Activated naive CD4-positive, alpha-beta T cell treated with anti-CD3 and anti-CD28 coated beads, Interleukin-2, amount 10 ng/mL, durations not matched to agents 7 days and 5 days (primary cell): Measurements from ENCODE around the gene C5orf63.
A peak's percentile ranks its signal among the peaks of the same experiment; 100 is the strongest.
"Not testable (repeated sequence)": the region's sequence is repeated elsewhere in the genome, so short reads cannot be mapped to it uniquely, and the experiment has no call there.

Source experiments
- CTCF ChIA-PET: fragments of 350-600 bp; sonication (Branson Sonifier 250); formaldehyde crosslinking; loops from one replicate; lab custom pipeline; 2021; ENCODE audit warnings: antibody characterized with exemption; lab: Charles Lee
- DNase-seq: peaks from one replicate; pipeline ENCODE4 v3.0.0-alpha.2; 2020
- H3K27ac Mint-ChIP-seq: one replicate; pipeline ENCODE4 v1.8.0; 2021; ENCODE audit warnings: mild to moderate bottlenecking, moderate library complexity, mixed read lengths
- H3K27me3 Mint-ChIP-seq: one replicate; pipeline ENCODE4 v1.8.0; 2021; ENCODE audit warnings: mild to moderate bottlenecking, mixed read lengths
- H3K36me3 Mint-ChIP-seq: one replicate; pipeline ENCODE4 v1.8.0; 2021; ENCODE audit warnings: mixed read lengths
- H3K4me1 Mint-ChIP-seq: one replicate; pipeline ENCODE4 v1.8.0; 2021; ENCODE audit warnings: mixed read lengths
- H3K4me3 Mint-ChIP-seq: one replicate; pipeline ENCODE4 v1.8.0; 2021; ENCODE audit warnings: mild to moderate bottlenecking, moderate library complexity, mixed read lengths
- H3K9me3 Mint-ChIP-seq: one replicate; pipeline ENCODE4 v1.8.0; 2021; ENCODE audit warnings: mixed read lengths

Gene C5orf63

GRCh38 chr5:127072861-127073846 lies at the start of gene C5orf63:
C5orf63 (minus strand) TSS chr5:127073502; CDS start chr5:127058995, 14,507 bp downstream.
- peak; percentile 81 for DNase-seq
- peak within 1 kb of the TSS; percentile 74 for H3K4me3 Mint-ChIP-seq
- H3K4me1 Mint-ChIP-seq, result peaks cover 16% of the 10 kb centered on the region
- CTCF ChIA-PET, result no interaction called here
- H3K36me3 Mint-ChIP-seq, result peaks cover 6% of the 10 kb centered on the region
- H3K27me3 Mint-ChIP-seq, result peaks cover 4% of the 10 kb centered on the region
- peak within 1 kb of the TSS; percentile 35 for H3K27ac Mint-ChIP-seq
- H3K9me3 Mint-ChIP-seq, result no peaks in the 10 kb centered on the region

DNA sequence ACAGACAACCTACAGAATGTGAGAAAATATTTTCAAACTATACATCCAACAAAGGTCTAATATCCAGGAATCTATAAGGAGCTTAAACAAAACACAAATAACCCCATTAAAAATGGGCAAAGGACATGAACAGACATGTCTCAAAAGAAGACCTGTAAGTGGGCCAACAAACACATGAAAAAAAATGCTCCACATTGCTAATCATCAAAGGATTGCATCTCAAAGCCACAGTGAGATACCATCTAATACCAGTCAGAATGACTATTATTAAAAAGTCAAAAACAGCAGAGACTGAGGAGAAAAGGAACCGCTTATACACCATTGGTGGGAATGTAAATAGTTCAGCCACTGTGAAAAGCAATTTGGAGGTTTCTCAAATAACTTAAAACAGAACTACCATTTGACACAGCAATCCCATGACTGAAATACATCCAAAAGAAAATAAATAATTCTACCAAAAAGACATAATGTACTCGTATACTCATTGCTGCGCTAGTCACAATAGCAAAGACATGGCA lies 39.1 kb upstream of the C5orf63 start:
- Mint-ChIP-seq H3K27me3 (peaks cover 4% of the 10 kb centered on the region), H3K4me3 (no peak overlapping the region), H3K4me1 (no peaks in the 10 kb centered on the region), H3K9me3 (peaks cover 9% of the 10 kb centered on the region), H3K27ac (no peak overlapping the region), H3K36me3 (peaks cover 2% of the 10 kb centered on the region)
- CTCF ChIA-PET, result no interaction called here
- no peak for DNase-seq

DNA sequence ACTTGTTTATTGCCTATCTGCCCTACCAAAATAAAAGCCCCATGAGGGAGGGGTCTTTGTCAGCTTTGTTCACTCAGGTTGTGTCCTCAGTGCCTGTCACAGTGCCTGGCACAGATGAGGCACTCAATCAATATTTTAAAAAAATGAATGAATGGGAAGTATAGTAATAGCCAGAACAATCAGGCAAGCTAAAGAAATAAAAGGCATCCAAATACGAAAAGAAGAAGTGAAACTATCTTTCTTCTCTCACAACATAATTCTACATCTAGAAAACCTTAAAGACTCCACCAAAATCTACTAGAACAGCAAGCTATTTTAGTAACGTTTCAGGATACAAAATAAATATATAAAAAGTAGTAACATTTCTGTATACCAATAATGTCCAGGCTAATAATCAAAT lies 37.8 kb upstream of the C5orf63 start:
- CTCF ChIA-PET, result no interaction called here
- H3K36me3 Mint-ChIP-seq, result peaks cover 2% of the 10 kb centered on the region

DNA sequence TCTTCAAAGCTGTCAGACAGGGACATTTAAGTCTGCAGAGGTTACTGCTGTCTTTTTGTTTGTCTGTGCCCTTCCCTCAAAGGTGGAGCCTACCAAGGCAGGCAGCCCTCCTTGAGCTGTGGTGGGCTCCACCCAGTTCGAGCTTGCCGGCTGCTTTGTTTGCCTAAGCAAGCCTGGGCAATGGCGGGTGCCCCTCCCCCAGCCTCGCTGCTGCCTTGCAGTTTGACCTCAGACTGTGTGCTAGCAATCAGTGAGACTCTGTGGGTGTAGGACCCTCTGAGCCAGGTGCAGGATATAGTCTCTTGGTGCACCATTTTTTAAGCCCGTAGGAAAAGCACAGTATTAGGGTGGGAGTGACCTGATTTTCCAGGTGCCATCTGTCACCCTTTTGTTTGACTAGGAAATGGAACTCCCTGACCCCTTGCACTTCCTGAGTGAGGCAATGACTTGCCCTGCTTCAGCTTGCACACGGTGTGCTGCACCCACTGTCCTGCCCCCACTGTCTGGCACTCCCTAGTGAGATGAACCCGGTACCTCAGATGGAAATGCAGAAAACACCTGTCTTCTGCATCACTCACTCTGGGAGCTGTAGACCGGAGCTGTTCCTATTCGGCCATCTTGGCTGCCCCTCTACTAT lies 35.4 kb upstream of the C5orf63 start:
- H3K27me3 Mint-ChIP-seq, H3K4me1 Mint-ChIP-seq, H3K27ac Mint-ChIP-seq, H3K4me3 Mint-ChIP-seq, H3K36me3 Mint-ChIP-seq, CTCF ChIA-PET, DNase-seq: not testable (repeated sequence)
- H3K9me3 Mint-ChIP-seq, result peaks cover 11% of the 10 kb centered on the region

More for the DNA sequence above, 37.8 kb upstream of the C5orf63 start:
- Mint-ChIP-seq H3K4me3 (no peak overlapping the region), H3K4me1 (no peaks in the 10 kb centered on the region), H3K27ac (no peak overlapping the region), H3K27me3 (peaks cover 4% of the 10 kb centered on the region), H3K9me3 (peaks cover 9% of the 10 kb centered on the region)
- no peak for DNase-seq

DNA sequence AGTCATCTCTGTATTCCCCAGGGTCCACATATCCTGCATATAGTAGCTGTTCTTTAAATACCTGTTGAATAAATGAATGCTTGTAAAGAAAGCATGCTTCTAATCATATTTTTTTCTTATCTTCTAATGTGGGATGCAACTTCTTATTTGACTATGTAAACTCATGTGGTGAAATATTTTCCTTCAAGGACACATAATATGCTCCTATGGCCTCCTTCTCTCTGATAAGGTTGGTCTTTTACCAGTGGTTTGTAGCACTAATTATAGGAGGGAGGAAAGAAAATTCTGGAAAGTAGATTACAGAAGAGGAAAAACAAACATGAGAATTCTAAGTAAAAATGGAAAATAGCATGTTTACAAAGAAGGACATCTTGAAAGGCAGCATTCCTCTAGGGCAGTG lies 28.6 kb upstream of the C5orf63 start:
- H3K36me3 Mint-ChIP-seq, result no peaks in the 10 kb centered on the region

DNA sequence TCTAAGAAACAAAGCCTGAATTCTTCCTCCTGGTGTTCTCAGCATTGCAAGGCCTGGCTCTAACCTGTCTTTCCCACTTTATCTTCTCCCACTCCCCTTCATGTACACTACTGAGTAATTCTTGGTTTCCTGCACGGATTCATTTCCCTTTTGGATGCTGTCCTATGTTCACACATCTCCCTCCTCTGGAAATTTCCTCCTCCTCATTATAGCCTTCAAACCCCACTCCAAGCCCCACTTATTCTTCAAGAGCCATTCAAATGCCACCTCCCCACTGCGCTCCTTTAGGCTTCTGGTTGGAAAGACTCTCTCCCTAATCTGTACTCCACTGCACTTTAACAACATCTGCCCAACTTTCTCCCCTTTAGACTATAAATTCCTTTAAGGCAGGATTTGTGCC lies 28.2 kb upstream of the C5orf63 start:
- CTCF ChIA-PET, result no interaction called here
- H3K36me3 Mint-ChIP-seq, result no peaks in the 10 kb centered on the region
- H3K4me3 Mint-ChIP-seq, result no peak overlapping the region
- no peak for DNase-seq
- H3K27me3 Mint-ChIP-seq, result no peaks in the 10 kb centered on the region
- H3K27ac Mint-ChIP-seq, result no peak overlapping the region
- H3K9me3 Mint-ChIP-seq, result peaks cover 2% of the 10 kb centered on the region
- no peaks in the 10 kb centered on the region for H3K4me1 Mint-ChIP-seq

More for the DNA sequence above, 28.6 kb upstream of the C5orf63 start:
- H3K27ac Mint-ChIP-seq, result no peak overlapping the region
- no peak overlapping the region for H3K4me3 Mint-ChIP-seq
- no peak for DNase-seq
- CTCF ChIA-PET, result no interaction called here
- no peaks in the 10 kb centered on the region for H3K27me3 Mint-ChIP-seq
- no peaks in the 10 kb centered on the region for H3K4me1 Mint-ChIP-seq
- H3K9me3 Mint-ChIP-seq, result peaks cover 2% of the 10 kb centered on the region

DNA sequence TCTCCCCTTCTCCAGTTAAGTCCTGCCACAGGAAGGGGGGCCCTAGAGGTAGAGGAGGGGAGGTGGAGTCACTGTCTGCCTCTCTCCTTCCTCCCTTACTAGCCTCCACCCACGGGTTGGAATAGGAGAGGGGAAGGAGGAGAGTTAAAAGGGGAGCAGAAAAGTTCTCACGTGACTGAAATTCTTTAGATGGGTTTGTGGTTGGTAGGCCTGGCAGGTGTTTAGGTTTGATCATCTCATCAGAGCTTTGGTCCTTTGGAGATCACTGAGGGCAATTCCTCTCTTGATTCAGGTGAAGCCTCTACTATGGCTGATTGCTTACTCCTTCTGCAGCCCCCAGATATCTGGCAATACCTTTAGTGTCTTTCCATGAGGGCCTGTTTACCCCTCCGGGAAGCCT lies 24.9 kb upstream of the C5orf63 start:
- no peak for DNase-seq
- Mint-ChIP-seq H3K27me3 (no peaks in the 10 kb centered on the region), H3K9me3 (no peaks in the 10 kb centered on the region), H3K36me3 (no peaks in the 10 kb centered on the region), H3K27ac (no peak overlapping the region), H3K4me3 (no peak overlapping the region), H3K4me1 (no peaks in the 10 kb centered on the region)
- CTCF ChIA-PET, result no interaction called here

- Mint-ChIP-seq H3K36me3 (no peaks in the 10 kb centered on the region), H3K4me1 (no peaks in the 10 kb centered on the region), H3K27ac (no peak overlapping the region), H3K4me3 (no peak overlapping the region), H3K27me3 (no peaks in the 10 kb centered on the region), H3K9me3 (no peaks in the 10 kb centered on the region)
- CTCF ChIA-PET, result no interaction called here
- DNase-seq, result no peak
Observed at GRCh38 chr5:127097278-127097677, 24.0 kb upstream of the C5orf63 start.

DNA sequence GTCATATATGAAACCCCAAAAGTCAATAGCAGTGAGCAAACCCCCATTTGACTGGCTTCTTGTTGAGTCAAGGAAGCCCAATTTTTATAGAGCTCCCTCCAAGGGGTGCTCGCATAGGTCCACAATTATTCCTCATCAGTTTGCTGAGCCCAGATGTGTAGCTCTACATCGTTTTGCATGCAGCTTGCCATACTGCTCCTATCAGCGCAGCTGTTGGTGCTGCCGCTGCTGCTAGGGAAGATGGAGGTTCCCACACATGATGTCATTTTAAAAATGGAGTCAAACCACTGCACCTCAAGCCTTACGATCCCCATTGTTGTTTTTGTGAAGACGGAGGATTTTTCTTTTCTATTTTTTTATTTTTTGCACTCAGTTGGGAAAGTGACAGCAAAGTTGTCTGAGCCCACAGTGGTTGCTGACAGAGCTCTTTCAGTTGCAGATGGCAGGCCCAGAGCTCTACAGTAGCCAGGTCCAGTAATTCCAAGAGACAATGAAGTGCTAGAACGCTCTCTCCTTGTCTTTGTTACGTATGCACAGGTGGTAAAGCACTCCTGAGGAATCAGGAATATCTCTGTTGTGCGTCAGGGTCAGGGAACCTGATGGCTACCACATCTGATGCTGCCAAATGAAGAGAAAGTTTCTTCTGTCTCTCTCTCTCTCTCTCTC lies 23.2 kb upstream of the C5orf63 start:
- no peaks in the 10 kb centered on the region for H3K4me1 Mint-ChIP-seq
- no peaks in the 10 kb centered on the region for H3K36me3 Mint-ChIP-seq
- H3K27me3 Mint-ChIP-seq, result no peaks in the 10 kb centered on the region
- DNase-seq, result no peak
- no peaks in the 10 kb centered on the region for H3K9me3 Mint-ChIP-seq
- no peak overlapping the region for H3K27ac Mint-ChIP-seq
- CTCF ChIA-PET, result no interaction called here
- H3K4me3 Mint-ChIP-seq, result no peak overlapping the region

DNA sequence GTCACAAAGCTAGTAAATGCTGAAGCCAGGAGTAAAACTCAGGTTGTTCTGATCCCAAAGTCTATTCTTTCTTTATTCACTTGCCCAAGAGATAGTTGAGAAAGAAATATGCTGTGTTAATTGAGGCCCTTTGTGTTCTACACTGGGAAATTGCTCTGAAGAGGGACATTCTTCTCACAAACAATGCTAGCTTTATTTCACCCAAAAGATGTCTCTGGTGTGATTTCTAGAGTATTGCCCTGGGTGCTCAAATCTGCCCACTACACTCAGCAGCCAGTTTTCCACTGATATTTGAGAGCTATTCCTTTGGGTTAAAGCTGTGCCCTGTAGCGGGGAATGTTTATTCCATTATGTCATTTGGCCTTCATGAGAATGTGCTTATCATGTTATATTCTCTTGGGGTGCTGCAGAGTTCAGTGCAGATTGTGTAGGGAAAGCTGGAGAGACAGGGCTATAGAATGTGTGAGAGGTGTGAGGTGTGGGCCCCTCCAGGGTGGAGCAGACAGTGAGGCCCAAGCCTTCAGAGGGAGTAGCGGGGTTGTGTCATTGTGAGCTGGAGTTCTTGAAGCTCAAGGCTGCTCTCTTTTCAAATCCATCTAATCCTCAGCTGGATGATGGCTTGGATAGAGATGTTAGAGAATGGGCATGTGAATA lies 21.0 kb upstream of the C5orf63 start:
- no peak for DNase-seq
- Mint-ChIP-seq H3K36me3 (no peaks in the 10 kb centered on the region), H3K9me3 (no peaks in the 10 kb centered on the region), H3K4me3 (no peak overlapping the region), H3K4me1 (peaks cover under 1% of the 10 kb centered on the region), H3K27ac (no peak overlapping the region), H3K27me3 (no peaks in the 10 kb centered on the region)
- CTCF ChIA-PET, result no interaction called here

GRCh38 chr5:127092690-127093089 lies 19.4 kb upstream of the C5orf63 start:
- Mint-ChIP-seq H3K27ac (no peak overlapping the region), H3K36me3 (no peaks in the 10 kb centered on the region)

GRCh38 chr5:127089191-127089590 lies 15.9 kb upstream of the C5orf63 start:
- Mint-ChIP-seq H3K4me1 (peaks cover 6% of the 10 kb centered on the region), H3K27ac (no peak overlapping the region), H3K27me3 (no peaks in the 10 kb centered on the region), H3K36me3 (no peaks in the 10 kb centered on the region), H3K4me3 (no peak overlapping the region), H3K9me3 (no peaks in the 10 kb centered on the region)
- no peak for DNase-seq
- CTCF ChIA-PET, result interaction anchor here (1.1 kb wide), 1 partner anchor 10 kb away, joined by 3 read pairs; no protein-coding TSS in a partner anchor

More at GRCh38 chr5:127092690-127093089, 19.4 kb upstream of the C5orf63 start:
- DNase-seq, result no peak
- Mint-ChIP-seq H3K27me3 (no peaks in the 10 kb centered on the region), H3K4me1 (peaks cover 6% of the 10 kb centered on the region), H3K4me3 (no peak overlapping the region), H3K9me3 (no peaks in the 10 kb centered on the region)
- CTCF ChIA-PET, result no interaction called here

DNA sequence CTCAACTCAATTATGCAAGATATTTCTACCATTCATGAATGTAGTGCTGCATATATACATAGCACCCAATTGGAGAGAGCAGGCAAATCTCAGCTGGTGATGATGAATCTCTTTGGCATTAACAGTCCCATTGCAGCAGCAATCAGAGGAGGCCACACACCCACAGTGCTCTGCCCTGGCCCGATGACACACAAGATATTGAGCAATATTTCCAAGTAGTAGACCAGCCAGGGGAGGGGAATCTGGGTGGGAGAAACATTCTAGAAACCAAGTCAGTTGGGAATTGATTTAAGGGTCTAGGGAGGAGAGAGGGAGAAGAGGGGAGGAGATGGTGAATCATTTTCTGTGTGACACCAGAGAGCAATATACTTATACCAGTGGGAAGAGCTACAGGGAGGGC lies 14.9 kb upstream of the C5orf63 start:
- Mint-ChIP-seq H3K9me3 (no peaks in the 10 kb centered on the region), H3K27me3 (no peaks in the 10 kb centered on the region), H3K27ac (no peak overlapping the region), H3K4me1 (peaks cover 6% of the 10 kb centered on the region), H3K36me3 (no peaks in the 10 kb centered on the region), H3K4me3 (no peak overlapping the region)
- CTCF ChIA-PET, result interaction anchor here (1.1 kb wide), 1 partner anchor 9 kb away, joined by 3 read pairs; no protein-coding TSS in a partner anchor
- no peak for DNase-seq

- Mint-ChIP-seq H3K9me3 (no peaks in the 10 kb centered on the region), H3K36me3 (no peaks in the 10 kb centered on the region), H3K4me3 (no peak overlapping the region), H3K4me1 (peaks cover 6% of the 10 kb centered on the region), H3K27me3 (no peaks in the 10 kb centered on the region), H3K27ac (no peak overlapping the region)
- CTCF ChIA-PET, result no interaction called here
- no peak for DNase-seq
Observed at GRCh38 chr5:127086589-127086988, 13.3 kb upstream of the C5orf63 start.
